ENCODE results near the gene SDHA. TPM values are rescaled to one million over a fixed set of nuclear protein-coding genes. Genes with fewer than 3 reads are reported as not detected.

Gene SDHA
- total and polyA plus RNA-seq, 2 of the 8 experiments (the other 6 are each of a cell fraction or from before 2014, with no cell fraction given), result 59.7 to 87.3 TPM

- Histone ChIP-seq H2AFZ (ENCODE audit: low read length) (no peak overlapping the region), H3K79me2 (ENCODE audit: control insufficient read depth in 1 of 2, insufficient read depth in 2 of 2, low read length in 2 of 2) (peaks cover 0 to 2% of the 10 kb centered on the region in 2 experiments; a peak in 1 of 4 replicates), H3K18ac (ENCODE audit: extremely low read depth, low read length) (no peak overlapping the region), H3K56ac (replicated peaks; ENCODE audit: insufficient read length, low read depth, low read length) (no peak overlapping the region), H2AK5ac (ENCODE audit: low read depth, low read length) (no peak overlapping the region), H3K4me1 (replicated peaks in 1 of 4; ENCODE audit: control insufficient read depth in 3 of 4, insufficient read depth in 4 of 4, low read length in 3 of 4) (no peaks in the 10 kb centered on the region), H2BK120ac (replicated peaks; ENCODE audit: low read depth, low read length) (no peak overlapping the region), H3K27ac (ENCODE audit: low read depth, low read length) (no peak overlapping the region), H4K8ac (ENCODE audit: extremely low read depth, insufficient read depth, low read length) (no peak overlapping the region), H4K91ac (replicated peaks; ENCODE audit: insufficient read length, low read length) (no peak overlapping the region), H3K14ac (ENCODE audit: insufficient read length) (no peak overlapping the region), H2BK12ac (ENCODE audit: low read depth, low read length) (no peak overlapping the region), H2BK15ac (ENCODE audit: low read length) (no peak overlapping the region), H2BK5ac (ENCODE audit: low read depth, low read length) (no peak overlapping the region), H3K23me2 (ENCODE audit: low read depth, low read length) (no peaks in the 10 kb centered on the region), H3K36me3 (ENCODE audit: control insufficient read depth in 2 of 4, insufficient read depth in 4 of 4, low read length in 3 of 4) (peaks cover 2 to 10% (median 5%) of the 10 kb centered on the region in 4 experiments; a peak in 5 of 8 replicates), H2BK20ac (ENCODE audit: low read length) (no peak overlapping the region), H3K9ac (replicated peaks in 1 of 4; ENCODE audit: extremely low read depth in 1 of 4, low read depth in 3 of 4, low read length in 3 of 4) (no peak overlapping the region), H3K23ac (ENCODE audit: insufficient read length) (no peak overlapping the region), H4K5ac (ENCODE audit: insufficient read length, low read depth, low read length) (no peak overlapping the region), H3K27me3 (replicated peaks in 1 of 4; ENCODE audit: control insufficient read depth in 3 of 4, extremely low read depth in 1 of 4, insufficient read depth in 3 of 4, low read length in 3 of 4) (no peaks in the 10 kb centered on the region), H3K4ac (replicated peaks; ENCODE audit: insufficient read length, low read depth, low read length) (no peak overlapping the region), H3K4me2 (ENCODE audit: insufficient read depth in 1 of 2, low read depth in 2 of 2, low read length in 2 of 2) (no peak overlapping the region), H4K20me1 (replicated peaks in 1 of 2; ENCODE audit: control insufficient read depth in 1 of 2, insufficient read depth in 2 of 2, low read length in 2 of 2) (no peaks in the 10 kb centered on the region), H3K4me3 (ENCODE audit: extremely low read depth in 1 of 4, insufficient read depth in 2 of 4, low read depth in 3 of 4, low read length in 4 of 4) (no peak overlapping the region), H3K9me3 (ENCODE audit: insufficient read depth in 2 of 2, low read depth in 1 of 2, low read length in 1 of 2) (no peaks in the 10 kb centered on the region), H3K79me1 (ENCODE audit: low read depth, low read length) (no peaks in the 10 kb centered on the region; the same call in 1 of the 2 replicates)
- FAIRE-seq (no peak), DNase-seq (ENCODE audit: low read depth in 1 of 2, low spot score in 2 of 2) (no peak)
- ChIA-PET POLR2A (ENCODE audit: partially characterized antibody) (interaction anchor here (1.0 kb wide), 1 partner anchor 49 kb away, joined by 3 read pairs; no protein-coding TSS in a partner anchor), CTCF (ENCODE audit: partially characterized antibody) (no interaction called here)
- TF ChIP-seq CEBPB (IDR thresholded peaks at IDR 0.05; ENCODE audit: low read depth, low read length) (no peak), ATF2 (IDR thresholded peaks at IDR 0.05; ENCODE audit: low read length) (no peak), SRF (IDR thresholded peaks at IDR 0.05; ENCODE audit: low read depth, low read length) (no peak), CTCF (IDR thresholded peaks at IDR 0.05; ENCODE audit: control extremely low read depth in 1 of 3, insufficient read depth in 1 of 3, low read depth in 1 of 3, low read length in 3 of 3) (no peak)
- 95% methylated on average over 1 of the region's 1 CpG; no CpG with 5 or more reads in 1 of the 2 experiments for WGBS, 2 experiments (ENCODE audit: extremely low coverage in 1 of 2, insufficient coverage in 1 of 2, insufficient read length in 1 of 2, insufficient replicate concordance in 2 of 2, low coverage in 1 of 2, low lambda C conversion rate in 2 of 2, missing lambda C conversion rate in 1 of 2)
Observed at GRCh38 chr5:267716-268115, 49.6 kb downstream of the SDHA start.
